ENCODE data around the gene IGLL5. TPM values are rescaled to one million over a fixed set of nuclear protein-coding genes. Genes with fewer than 3 reads are reported as not detected.
"Not testable (repeated sequence)": the region's sequence is repeated elsewhere in the genome, so short reads cannot be mapped to it uniquely, and the experiment has no call there.

IGLL5 gene
- total RNA-seq, 1 donor from 2014 or later: 0.47 TPM

DNA sequence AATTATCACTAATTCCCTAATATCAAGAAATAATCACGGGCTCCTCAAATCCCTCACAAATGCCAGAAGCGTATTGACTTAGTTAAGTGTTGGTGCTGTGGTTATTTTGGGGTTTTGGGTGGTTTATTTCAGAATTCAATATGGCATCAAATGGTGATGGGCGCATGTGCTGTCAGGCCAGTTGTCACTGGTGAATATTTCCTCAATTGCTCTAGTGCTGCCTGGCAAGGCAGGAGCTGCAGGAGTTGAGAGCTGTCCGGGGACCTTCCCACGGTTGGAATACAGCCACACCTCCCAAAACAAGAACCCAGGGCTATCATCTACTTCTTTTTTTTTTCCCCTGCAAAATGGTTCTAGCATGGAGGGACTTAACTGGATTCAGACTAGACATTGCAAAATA lies 10.3 kb downstream of the IGLL5 start:
- H3K9me3 ChIP-seq (replicated peaks): no peaks in the 10 kb centered on the region
- no peak overlapping the region for H3K4me3 ChIP-seq
- DNase-seq: no peak
- intact Hi-C loops (cut with micrococcal nuclease): no loop called here
- H3K27me3 ChIP-seq (ENCODE audit: low read depth): peaks cover 52% of the 10 kb centered on the region
- no peaks in the 10 kb centered on the region for H3K36me3 ChIP-seq
- no peak overlapping the region for H3K27ac ChIP-seq (replicated peaks)
- no peaks in the 10 kb centered on the region for H3K4me1 ChIP-seq
- TF ChIP-seq, protein P1, sequence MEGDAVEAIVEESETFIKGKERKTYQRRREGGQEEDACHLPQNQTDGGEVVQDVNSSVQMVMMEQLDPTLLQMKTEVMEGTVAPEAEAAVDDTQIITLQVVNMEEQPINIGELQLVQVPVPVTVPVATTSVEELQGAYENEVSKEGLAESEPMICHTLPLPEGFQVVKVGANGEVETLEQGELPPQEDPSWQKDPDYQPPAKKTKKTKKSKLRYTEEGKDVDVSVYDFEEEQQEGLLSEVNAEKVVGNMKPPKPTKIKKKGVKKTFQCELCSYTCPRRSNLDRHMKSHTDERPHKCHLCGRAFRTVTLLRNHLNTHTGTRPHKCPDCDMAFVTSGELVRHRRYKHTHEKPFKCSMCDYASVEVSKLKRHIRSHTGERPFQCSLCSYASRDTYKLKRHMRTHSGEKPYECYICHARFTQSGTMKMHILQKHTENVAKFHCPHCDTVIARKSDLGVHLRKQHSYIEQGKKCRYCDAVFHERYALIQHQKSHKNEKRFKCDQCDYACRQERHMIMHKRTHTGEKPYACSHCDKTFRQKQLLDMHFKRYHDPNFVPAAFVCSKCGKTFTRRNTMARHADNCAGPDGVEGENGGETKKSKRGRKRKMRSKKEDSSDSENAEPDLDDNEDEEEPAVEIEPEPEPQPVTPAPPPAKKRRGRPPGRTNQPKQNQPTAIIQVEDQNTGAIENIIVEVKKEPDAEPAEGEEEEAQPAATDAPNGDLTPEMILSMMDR (IDR thresholded peaks at IDR 0.05; ENCODE audit: borderline replicate concordance): no peak

DNA sequence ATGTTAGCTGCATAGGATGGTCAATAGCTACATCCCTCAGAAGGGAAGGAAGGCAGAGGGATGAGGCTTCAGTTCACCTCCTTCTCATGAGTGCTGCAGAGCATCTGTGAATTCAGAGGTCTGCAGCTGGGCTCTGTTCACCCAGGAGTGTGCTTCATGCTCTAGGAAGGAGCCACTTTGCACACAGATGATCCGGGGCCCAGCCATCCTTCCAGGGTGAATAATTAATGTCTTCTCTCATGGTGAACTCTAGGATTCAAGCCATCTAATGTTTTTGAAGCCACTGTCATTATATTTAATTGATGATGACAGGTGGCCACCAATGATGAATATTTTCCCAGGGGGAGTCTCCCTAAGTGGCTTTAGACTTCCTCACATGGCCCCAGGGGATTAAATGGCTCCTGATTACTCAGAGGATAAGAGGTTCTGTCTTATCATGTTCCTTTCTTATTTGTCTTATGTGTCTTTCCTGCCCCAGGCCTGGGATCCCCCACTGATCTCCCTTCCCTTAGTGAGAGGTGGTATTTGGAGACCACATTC lies 10.9 kb downstream of the IGLL5 start:
- H3K36me3 ChIP-seq; intact Hi-C loops (cut with micrococcal nuclease); H3K4me3 ChIP-seq; H3K9me3 ChIP-seq (replicated peaks); H3K4me1 ChIP-seq; DNase-seq; H3K27ac ChIP-seq (replicated peaks): not testable (repeated sequence)
- peaks cover 46% of the 10 kb centered on the region for H3K27me3 ChIP-seq (ENCODE audit: low read depth)

DNA sequence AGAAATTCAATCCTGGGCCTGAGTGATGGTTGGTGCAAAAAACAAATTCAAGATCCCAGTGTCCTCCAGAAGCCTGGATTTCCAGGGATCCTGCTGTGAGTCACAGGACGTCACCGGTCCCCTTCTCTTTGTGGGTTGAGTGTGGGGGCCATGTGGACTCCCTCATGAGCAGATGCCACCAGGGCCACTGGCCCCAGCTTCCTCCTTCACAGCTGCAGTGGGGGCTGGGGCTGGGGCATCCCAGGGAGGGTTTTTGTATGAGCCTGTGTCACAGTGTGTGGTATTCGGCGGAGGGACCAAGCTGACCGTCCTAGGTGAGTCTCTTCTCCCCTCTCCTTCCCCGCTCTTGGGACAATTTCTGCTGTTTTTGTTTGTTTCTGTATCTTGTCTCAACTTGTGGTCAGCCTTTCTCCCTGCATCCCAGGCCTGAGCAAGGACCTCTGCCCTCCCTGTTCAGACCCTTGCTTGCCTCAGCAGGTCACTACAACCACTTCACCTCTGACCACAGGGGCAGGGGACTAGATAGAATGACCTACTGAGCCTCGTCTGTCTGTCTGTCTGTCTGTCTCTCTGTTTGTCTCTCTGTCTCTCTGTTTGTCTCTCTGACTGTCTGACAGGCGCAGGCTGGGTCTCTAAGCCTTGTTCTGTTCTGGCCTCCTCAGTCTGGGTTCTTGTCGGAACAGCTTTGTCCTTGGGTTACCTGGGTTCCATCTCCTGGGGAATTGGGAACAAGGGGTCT lies 11.9 kb downstream of the IGLL5 start:
- H3K27me3 ChIP-seq (ENCODE audit: low read depth): peaks cover 36% of the 10 kb centered on the region
- H3K27ac ChIP-seq (replicated peaks); H3K4me3 ChIP-seq; H3K9me3 ChIP-seq (replicated peaks); intact Hi-C loops (cut with micrococcal nuclease); H3K36me3 ChIP-seq; H3K4me1 ChIP-seq; DNase-seq: not testable (repeated sequence)

DNA sequence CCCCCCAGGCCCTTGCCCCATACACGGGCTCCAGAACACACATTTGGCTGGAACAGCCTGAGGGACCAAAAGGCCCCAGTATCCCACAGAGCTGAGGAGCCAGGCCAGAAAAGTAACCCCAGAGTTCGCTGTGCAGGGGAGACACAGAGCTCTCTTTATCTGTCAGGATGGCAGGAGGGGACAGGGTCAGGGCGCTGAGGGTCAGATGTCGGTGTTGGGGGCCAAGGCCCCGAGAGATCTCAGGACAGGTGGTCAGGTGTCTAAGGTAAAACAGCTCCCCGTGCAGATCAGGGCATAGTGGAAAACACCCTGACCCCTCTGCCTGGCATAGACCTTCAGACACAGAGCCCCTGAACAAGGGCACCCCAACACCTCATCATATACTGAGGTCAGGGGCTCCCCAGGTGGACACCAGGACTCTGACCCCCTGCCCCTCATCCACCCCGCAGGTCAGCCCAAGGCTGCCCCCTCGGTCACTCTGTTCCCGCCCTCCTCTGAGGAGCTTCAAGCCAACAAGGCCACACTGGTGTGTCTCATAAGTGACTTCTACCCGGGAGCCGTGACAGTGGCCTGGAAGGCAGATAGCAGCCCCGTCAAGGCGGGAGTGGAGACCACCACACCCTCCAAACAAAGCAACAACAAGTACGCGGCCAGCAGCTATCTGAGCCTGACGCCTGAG lies 13.1 kb downstream of the IGLL5 start:
- intact Hi-C loops (cut with micrococcal nuclease); H3K4me1 ChIP-seq; H3K9me3 ChIP-seq (replicated peaks); H3K36me3 ChIP-seq; H3K4me3 ChIP-seq; DNase-seq; H3K27ac ChIP-seq (replicated peaks): not testable (repeated sequence)
- peaks cover 25% of the 10 kb centered on the region for H3K27me3 ChIP-seq (ENCODE audit: low read depth)

DNA sequence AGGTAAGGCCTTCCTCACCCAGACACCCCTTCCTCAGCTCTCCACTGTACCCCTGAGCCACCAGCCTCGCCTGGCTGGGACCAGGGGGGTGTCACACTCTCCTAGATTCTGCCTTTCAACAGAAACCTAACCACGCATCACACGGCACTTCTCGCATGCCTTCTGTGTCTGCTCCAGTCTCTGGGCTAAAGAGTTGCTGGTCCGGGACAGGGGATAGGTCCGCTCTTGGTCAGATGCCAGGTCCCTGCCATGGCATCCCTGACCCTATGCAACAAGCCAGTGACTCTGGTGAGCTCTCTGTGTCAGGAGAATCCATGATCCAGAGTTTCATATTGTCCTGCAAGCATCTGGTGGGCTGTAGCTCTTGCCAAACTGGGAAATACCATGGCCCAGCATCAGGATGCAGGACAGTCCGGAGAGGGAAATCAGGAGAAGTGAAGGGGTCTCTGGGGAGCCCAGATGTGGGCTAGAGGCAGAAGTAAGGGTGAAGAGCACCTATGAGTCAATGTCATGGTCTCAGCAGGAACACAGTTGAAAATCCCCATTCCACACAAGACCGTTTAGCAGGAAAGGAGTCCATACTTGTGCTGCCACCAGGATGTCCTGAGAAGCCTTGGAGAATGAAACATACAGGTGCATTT lies 14.1 kb downstream of the IGLL5 start:
- TF ChIP-seq, protein P1 (IDR thresholded peaks at IDR 0.05; ENCODE audit: borderline replicate concordance): no peak
- peaks cover 16% of the 10 kb centered on the region for H3K27me3 ChIP-seq (ENCODE audit: low read depth)
- no peaks in the 10 kb centered on the region for H3K36me3 ChIP-seq
- H3K9me3 ChIP-seq (replicated peaks): no peaks in the 10 kb centered on the region
- no peak overlapping the region for H3K4me3 ChIP-seq
- no peak overlapping the region for H3K27ac ChIP-seq (replicated peaks)
- no peak for DNase-seq
- intact Hi-C loops (cut with micrococcal nuclease): no loop called here
- H3K4me1 ChIP-seq: no peaks in the 10 kb centered on the region

DNA sequence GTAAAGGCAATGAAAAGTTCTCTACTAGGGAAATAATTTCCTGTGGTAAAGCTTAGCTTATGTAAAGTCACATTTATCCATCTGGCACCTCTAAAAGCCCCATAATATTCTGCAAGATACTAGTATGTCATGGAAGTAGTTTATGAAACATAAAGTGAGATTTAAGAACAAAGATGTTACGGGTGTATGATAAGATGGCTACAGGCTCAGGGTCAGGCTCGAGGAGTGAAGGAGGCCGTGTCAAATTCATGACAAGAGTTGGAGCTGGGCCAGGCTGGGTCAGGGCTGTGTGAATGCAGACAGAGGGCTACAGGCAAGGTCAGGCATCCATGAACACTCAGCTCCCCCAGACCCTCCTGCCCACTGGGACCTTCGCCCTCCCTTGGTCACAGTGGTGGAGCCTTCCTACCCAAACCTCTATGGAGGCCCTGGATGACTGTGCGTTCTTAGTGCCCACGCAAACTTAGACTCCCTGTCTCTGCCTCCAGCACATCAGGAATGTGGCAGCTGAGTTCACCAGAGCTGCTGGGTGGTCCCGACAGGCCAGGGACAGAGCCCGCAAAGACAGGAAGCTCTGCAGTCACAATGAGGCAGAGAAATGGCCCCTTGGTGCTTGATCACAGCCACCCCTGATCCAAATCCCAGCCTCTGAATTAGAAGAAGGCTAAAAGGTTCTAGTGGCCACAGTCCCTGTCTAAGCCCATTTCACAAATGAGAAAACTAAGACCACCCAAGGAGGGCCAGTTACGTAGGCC lies 14.8 kb downstream of the IGLL5 start:
- Histone ChIP-seq H3K4me3 (no peak overlapping the region), H3K36me3 (no peaks in the 10 kb centered on the region), H3K27me3 (ENCODE audit: low read depth) (peaks cover 17% of the 10 kb centered on the region), H3K4me1 (no peaks in the 10 kb centered on the region), H3K9me3 (replicated peaks) (no peaks in the 10 kb centered on the region), H3K27ac (replicated peaks) (no peak overlapping the region)
- TF ChIP-seq, protein P1 (IDR thresholded peaks at IDR 0.05; ENCODE audit: borderline replicate concordance): no peak
- intact Hi-C loops (cut with micrococcal nuclease): no loop called here
- DNase-seq: no peak
